ENCODE data around the gene AFF3.

DNA sequence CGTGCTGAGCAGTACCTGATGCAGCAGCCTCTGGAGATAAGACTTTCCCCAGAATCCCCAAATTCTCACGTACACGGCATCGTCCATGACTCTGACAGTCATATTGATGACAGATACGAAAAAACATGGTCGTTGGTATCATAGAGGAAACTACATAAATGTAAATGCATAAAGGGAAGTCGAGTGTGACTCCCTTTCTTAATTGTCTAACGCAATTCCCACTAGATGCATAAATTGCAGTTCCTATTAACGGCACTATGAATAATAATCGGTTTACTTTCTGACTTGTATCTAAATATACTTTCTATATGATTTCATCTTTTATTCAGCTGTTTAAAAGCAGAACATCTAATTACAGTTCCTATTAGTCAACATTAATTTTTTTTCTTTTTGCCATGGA, 330.0 kb downstream of the AFF3 start:
- TF ChIP-seq, protein P1, sequence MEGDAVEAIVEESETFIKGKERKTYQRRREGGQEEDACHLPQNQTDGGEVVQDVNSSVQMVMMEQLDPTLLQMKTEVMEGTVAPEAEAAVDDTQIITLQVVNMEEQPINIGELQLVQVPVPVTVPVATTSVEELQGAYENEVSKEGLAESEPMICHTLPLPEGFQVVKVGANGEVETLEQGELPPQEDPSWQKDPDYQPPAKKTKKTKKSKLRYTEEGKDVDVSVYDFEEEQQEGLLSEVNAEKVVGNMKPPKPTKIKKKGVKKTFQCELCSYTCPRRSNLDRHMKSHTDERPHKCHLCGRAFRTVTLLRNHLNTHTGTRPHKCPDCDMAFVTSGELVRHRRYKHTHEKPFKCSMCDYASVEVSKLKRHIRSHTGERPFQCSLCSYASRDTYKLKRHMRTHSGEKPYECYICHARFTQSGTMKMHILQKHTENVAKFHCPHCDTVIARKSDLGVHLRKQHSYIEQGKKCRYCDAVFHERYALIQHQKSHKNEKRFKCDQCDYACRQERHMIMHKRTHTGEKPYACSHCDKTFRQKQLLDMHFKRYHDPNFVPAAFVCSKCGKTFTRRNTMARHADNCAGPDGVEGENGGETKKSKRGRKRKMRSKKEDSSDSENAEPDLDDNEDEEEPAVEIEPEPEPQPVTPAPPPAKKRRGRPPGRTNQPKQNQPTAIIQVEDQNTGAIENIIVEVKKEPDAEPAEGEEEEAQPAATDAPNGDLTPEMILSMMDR (IDR thresholded peaks at IDR 0.05; ENCODE audit: low read length) = no peak
- no peak for TF ChIP-seq EZH2 (IDR thresholded peaks at IDR 0.05; ENCODE audit: borderline replicate concordance, low read length)

Measured in OCI-LY1 (cell line).